Stomach (tissue), 9 donors: ENCODE results near the gene MAP2K2. TPM values are rescaled to one million over a fixed set of nuclear protein-coding genes. Genes with fewer than 3 reads are reported as not detected.

Experiments
- DNase-seq, 2 donors: peaks; one replicate each; pipeline versions ENCODE4 v3.0.0 to v3.0.0-alpha.2; 2013 to 2019
- H3K27ac ChIP-seq, 5 donors: fragments of 200-600 bp in 4 of 5; sonication (generic) in 4 of 5; one replicate each; pipeline ENCODE4 v1.5.1; 2013 to 2019; ENCODE audit warnings: mild to moderate bottlenecking in 1 of 5, moderate library complexity in 1 of 5
- H3K27me3 ChIP-seq, 3 donors: fragments of 200-600 bp; sonication (generic); one replicate each; pipeline ENCODE4 v1.5.1; 2017 to 2019; ENCODE audit warnings: mixed run types in 1 of 3
- H3K36me3 ChIP-seq, 4 donors: fragments of 200-600 bp; sonication (generic); 1 replicate in 3 of 4; 2 replicates in 1 of 4; pipeline ENCODE4 v1.5.1; 2016 to 2019
- H3K4me1 ChIP-seq, 4 donors: fragments of 200-600 bp; sonication (generic); one replicate each; pipeline ENCODE4 v1.5.1; 2016 to 2019
- H3K4me3 ChIP-seq, 4 donors: fragments of 200-600 bp; sonication (generic) in 3 of 4; one replicate each; pipeline ENCODE4 v1.5.1; 2016 to 2019; ENCODE audit warnings: mild to moderate bottlenecking in 1 of 4
- H3K9me3 ChIP-seq, 4 donors: fragments of 200-600 bp; sonication (generic); one replicate each; pipeline ENCODE4 v1.5.1; 2016 to 2019
- EP300 ChIP-seq: sonication (generic); formaldehyde crosslinking; IDR thresholded peaks from one replicate; pipeline ENCODE4 v1.6.1; 2017; ENCODE audit warnings: antibody characterized with exemption
- POLR2A ChIP-seq, 4 donors: fragments of 450-650 bp; IDR thresholded peaks; one replicate each; pipeline ENCODE4 v1.6.1; 2016; ENCODE audit warnings: antibody characterized with exemption in 4 of 4, control low read depth in 2 of 4, mild to moderate bottlenecking in 1 of 4, moderate library complexity in 1 of 4
- POLR2AphosphoS5 ChIP-seq, 3 donors: sonication (generic); formaldehyde crosslinking; IDR thresholded peaks; one replicate each; pipeline ENCODE4 v1.6.1; 2016; ENCODE audit warnings: antibody characterized with exemption in 3 of 3
- WGBS, 5 donors: extraction: QIAGEN DNeasy Blood & Tissue Kit in 3 of 5; methylation state at CpG; one replicate each; pipeline versions ENCODE4 v1.1.5 to v1.1.7; 2013 to 2018; 5-methylcytosine and 5-hydroxymethylcytosine counted together
- intact Hi-C: fragments of 100-400 bp; cut with DNase I; formaldehyde crosslinking; loops from one replicate; pipeline ENCODE4 v1.15.1; 2023; ENCODE audit warnings: low total_unique reads
- polyA plus RNA-seq, 3 donors: library from polyadenylated mRNA; stranded (reverse); fragments of 200-250 nt; gene quantifications; one replicate each; pipeline ENCODE4 v1.2.3, GENCODE V29; 2013
- total RNA-seq, 5 donors: library from RNA; depleted of rRNA; stranded (reverse); fragments of >200 nt; gene quantifications; one replicate each; pipeline versions ENCODE4 v1.1.0 to v1.2.3, GENCODE V29; 2014 to 2016
- TF ChIP-seq, protein P1 (sequence below), 7 experiments: fragments of 450-650 bp in 4 of 7; fragments of 200-600 bp in 3 of 7; sonication (generic) in 3 of 7; IDR thresholded peaks; one replicate each; pipeline ENCODE4 v1.5.1; 2016 to 2019; ENCODE audit warnings: antibody characterized with exemption in 7 of 7, control low read depth in 2 of 7, mild to moderate bottlenecking in 1 of 7
- donor health status: healthy with polysubstance abuse.
- donor health status: Bipolar disorder and iron deficiency.
- donor health status: healthy.

The MAP2K2 gene
- total and polyA plus RNA-seq, 8 donors: 53.4 to 447 (median 116) TPM

DNA sequence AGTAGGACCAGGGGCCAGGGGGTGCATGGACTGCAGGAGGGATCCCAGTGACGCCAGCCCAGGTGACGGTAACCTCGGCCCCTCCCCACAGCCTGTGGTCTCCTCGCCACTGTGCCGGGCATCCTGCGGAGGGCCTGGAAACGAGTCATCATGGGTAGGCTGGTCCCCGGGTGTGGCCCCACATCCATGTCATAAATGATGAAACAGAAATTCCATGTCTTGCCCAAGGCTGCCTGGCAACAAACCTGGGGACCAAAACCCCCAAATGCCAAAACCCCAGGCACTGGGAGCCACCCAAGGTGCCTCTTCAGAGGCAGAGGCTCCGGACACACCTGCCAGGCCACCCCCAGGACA lies 20.9 kb downstream of the MAP2K2 start:
- H3K36me3 ChIP-seq: peaks cover 56 to 100% (median 97%) of the 10 kb centered on the region in 4 donors
- H3K27me3 ChIP-seq: no peaks in the 10 kb centered on the region
- DNase-seq: no peak
- no peaks in the 10 kb centered on the region for H3K4me1 ChIP-seq
- no peak overlapping the region for H3K4me3 ChIP-seq
- intact Hi-C loops: no loop called here
- no peak overlapping the region for H3K27ac ChIP-seq
- 60 to 87% (median 84%) methylated on average over 1 to 9 of the region's 9 CpGs for WGBS, 5 donors
- TF ChIP-seq EP300: no peak
- no peak for TF ChIP-seq POLR2A (IDR thresholded peaks at IDR 0.05)
- TF ChIP-seq, protein P1, sequence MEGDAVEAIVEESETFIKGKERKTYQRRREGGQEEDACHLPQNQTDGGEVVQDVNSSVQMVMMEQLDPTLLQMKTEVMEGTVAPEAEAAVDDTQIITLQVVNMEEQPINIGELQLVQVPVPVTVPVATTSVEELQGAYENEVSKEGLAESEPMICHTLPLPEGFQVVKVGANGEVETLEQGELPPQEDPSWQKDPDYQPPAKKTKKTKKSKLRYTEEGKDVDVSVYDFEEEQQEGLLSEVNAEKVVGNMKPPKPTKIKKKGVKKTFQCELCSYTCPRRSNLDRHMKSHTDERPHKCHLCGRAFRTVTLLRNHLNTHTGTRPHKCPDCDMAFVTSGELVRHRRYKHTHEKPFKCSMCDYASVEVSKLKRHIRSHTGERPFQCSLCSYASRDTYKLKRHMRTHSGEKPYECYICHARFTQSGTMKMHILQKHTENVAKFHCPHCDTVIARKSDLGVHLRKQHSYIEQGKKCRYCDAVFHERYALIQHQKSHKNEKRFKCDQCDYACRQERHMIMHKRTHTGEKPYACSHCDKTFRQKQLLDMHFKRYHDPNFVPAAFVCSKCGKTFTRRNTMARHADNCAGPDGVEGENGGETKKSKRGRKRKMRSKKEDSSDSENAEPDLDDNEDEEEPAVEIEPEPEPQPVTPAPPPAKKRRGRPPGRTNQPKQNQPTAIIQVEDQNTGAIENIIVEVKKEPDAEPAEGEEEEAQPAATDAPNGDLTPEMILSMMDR (IDR thresholded peaks at IDR 0.05): no peak
- TF ChIP-seq POLR2AphosphoS5 (IDR thresholded peaks at IDR 0.05): no peak
- no peaks in the 10 kb centered on the region for H3K9me3 ChIP-seq

GRCh38 chr19:4102339-4103079 lies 21.4 kb downstream of the MAP2K2 start:
- H3K27me3 ChIP-seq: no peaks in the 10 kb centered on the region
- H3K27ac ChIP-seq: no peak overlapping the region
- intact Hi-C loops: no loop called here
- no peak for TF ChIP-seq POLR2A (IDR thresholded peaks at IDR 0.05)
- TF ChIP-seq POLR2AphosphoS5 (IDR thresholded peaks at IDR 0.05): no peak
- TF ChIP-seq, protein P1 (IDR thresholded peaks at IDR 0.05): no peak
- TF ChIP-seq EP300: no peak
- peaks cover 0 to under 1% (median 0%) of the 10 kb centered on the region in 4 donors for H3K4me1 ChIP-seq
- WGBS, 5 donors: 90 to 98% (median 92%) methylated on average over 23 to 53 of the region's 53 CpGs
- no peaks in the 10 kb centered on the region for H3K9me3 ChIP-seq
- no peak overlapping the region for H3K4me3 ChIP-seq
- DNase-seq: no peak
- peaks cover 56 to 98% (median 97%) of the 10 kb centered on the region in 4 donors for H3K36me3 ChIP-seq

DNA sequence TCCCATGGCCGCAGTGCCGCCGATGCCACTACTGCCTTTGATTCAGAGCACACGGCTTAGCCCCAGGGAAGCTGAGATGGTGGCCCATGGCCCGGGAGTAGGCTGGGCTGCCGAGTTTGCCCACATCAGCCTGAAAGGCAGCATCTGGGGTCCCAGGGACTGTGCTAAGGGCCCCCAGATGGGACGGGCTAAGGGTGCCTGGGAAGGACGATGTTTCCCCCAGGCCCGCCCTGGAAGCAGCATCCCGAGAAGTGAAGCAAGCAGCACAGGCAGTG lies 22.5 kb downstream of the MAP2K2 start:
- peaks cover 53 to 95% (median 92%) of the 10 kb centered on the region in 4 donors for H3K36me3 ChIP-seq
- no peak overlapping the region for H3K4me3 ChIP-seq
- H3K9me3 ChIP-seq: no peaks in the 10 kb centered on the region
- no peak overlapping the region for H3K27ac ChIP-seq
- intact Hi-C loops: no loop called here
- WGBS, 5 donors: 90 to 99% (median 95%) methylated on average over 2 to 10 of the region's 10 CpGs
- TF ChIP-seq, protein P1 (IDR thresholded peaks at IDR 0.05): no peak
- TF ChIP-seq POLR2A (IDR thresholded peaks at IDR 0.05) (no peak), POLR2AphosphoS5 (IDR thresholded peaks at IDR 0.05) (no peak), EP300 (no peak)
- no peak for DNase-seq
- no peaks in the 10 kb centered on the region for H3K27me3 ChIP-seq
- H3K4me1 ChIP-seq: peaks cover 0 to 4% (median 2%) of the 10 kb centered on the region in 4 donors

DNA sequence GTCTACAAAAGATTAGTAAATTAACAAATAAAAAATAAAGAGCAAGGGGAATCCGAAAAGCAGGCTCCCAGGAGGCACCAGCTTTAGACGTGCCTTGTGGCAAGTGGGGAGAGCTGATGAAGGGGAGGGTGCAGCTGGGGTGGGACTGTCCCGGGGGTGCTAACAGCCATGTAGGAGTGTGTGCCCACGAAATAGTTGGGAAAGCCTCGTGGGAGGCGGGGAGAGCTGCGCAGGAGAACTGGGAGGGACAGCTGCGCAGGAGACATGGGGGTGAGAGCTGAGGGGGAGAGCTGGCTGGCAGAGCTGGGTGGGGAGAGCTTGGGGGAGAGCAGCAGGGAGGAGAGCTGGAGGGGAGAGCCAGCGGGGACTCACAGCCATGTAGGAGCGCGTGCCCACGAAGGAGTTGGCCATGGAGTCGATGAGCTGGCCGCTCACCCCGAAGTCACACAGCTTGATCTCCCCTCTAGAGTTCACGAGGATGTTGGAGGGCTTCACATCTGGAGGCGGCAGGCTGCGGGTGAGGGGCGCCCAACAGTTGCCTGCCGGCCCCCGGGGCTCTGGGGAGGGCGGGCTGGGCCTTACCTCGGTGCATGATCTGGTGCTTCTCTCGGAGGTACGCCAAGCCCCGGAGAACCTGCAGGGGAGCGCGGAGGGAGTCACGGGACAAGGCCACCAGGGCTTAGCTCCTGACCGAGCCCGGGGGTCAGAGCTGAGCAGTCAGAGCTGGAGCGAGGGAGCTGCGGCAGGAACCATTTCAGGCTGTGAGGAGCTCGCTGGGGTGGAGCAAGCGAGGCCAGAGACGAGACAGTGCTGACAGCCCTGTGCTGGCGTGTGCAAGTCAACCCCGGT lies 23.1 kb downstream of the MAP2K2 start:
- no peak overlapping the region for H3K4me3 ChIP-seq
- intact Hi-C loops: no loop called here
- H3K27me3 ChIP-seq: no peaks in the 10 kb centered on the region
- DNase-seq: no peak
- H3K9me3 ChIP-seq: no peaks in the 10 kb centered on the region
- peaks cover 0 to 9% (median 3%) of the 10 kb centered on the region in 4 donors for H3K4me1 ChIP-seq
- TF ChIP-seq POLR2A (IDR thresholded peaks at IDR 0.05): no peak
- TF ChIP-seq, protein P1 (IDR thresholded peaks at IDR 0.05): no peak
- TF ChIP-seq POLR2AphosphoS5 (IDR thresholded peaks at IDR 0.05): no peak
- TF ChIP-seq EP300: no peak
- no peak overlapping the region for H3K27ac ChIP-seq
- WGBS, 5 donors: 90 to 96% (median 94%) methylated on average over 36 to 38 of the region's 38 CpGs
- H3K36me3 ChIP-seq: peaks cover 50 to 91% (median 89%) of the 10 kb centered on the region in 4 donors
